Adipocyte (in vitro differentiated cells): ENCODE results near the gene HECW1.

Experiments
- DNase-seq: peaks from one replicate; pipeline ENCODE4 v3.0.0-alpha.2; 2015; ENCODE audit warnings: low read depth
- H3K27me3 ChIP-seq: replicated peaks from 2 replicates; pipeline ENCODE4 v1.7.0; 2013; ENCODE audit warnings: mild to moderate bottlenecking, low read length, moderate library complexity; ENCODE audit not compliant: control insufficient read depth, insufficient read depth
- H3K36me3 ChIP-seq: 2 replicates; pipeline ENCODE4 v1.7.0; 2013; ENCODE audit warnings: low read length, mild to moderate bottlenecking, moderate library complexity; ENCODE audit not compliant: control insufficient read depth, insufficient read depth, severe bottlenecking
- H3K4me1 ChIP-seq: 2 replicates; pipeline ENCODE4 v1.7.0; 2013; ENCODE audit warnings: mild to moderate bottlenecking, low read length, moderate library complexity; ENCODE audit not compliant: control insufficient read depth, insufficient read depth
- H3K4me3 ChIP-seq: 2 replicates; pipeline ENCODE4 v1.7.0; 2013; ENCODE audit warnings: mild to moderate bottlenecking, low read length, moderate library complexity
- H3K9ac ChIP-seq: 2 replicates; pipeline ENCODE4 v1.7.0; 2013; ENCODE audit warnings: mild to moderate bottlenecking, low read length, moderate library complexity
- H3K9me3 ChIP-seq: 2 replicates; pipeline ENCODE4 v1.7.0; 2013; ENCODE audit warnings: mild to moderate bottlenecking, low read length, moderate library complexity; ENCODE audit not compliant: control insufficient read depth

Gene HECW1

DNA sequence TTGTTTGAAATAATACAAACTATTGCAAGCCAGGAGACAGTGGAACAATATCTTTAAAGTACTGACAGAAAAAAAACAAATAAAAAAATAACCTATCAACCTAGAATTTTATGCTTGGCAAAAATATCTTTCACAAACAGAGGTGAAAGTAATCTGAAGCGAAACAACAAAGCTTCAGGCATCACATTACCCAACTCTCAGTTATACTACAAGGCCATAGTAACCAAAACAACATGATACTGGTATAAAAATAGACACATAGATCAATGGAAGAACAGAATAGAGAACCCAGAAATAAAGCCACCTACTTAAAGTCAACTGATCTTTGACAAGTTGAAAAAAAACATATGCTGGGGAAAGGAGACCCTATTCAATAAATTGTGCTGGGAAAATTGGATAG, 26.5 kb upstream of the HECW1 start:
- Histone ChIP-seq H3K9me3 (peaks cover 7% of the 10 kb centered on the region), H3K9ac (no peak overlapping the region), H3K4me3 (no peak overlapping the region), H3K27me3 (no peaks in the 10 kb centered on the region), H3K36me3 (no peaks in the 10 kb centered on the region), H3K4me1 (no peaks in the 10 kb centered on the region)
- no peak for DNase-seq

DNA sequence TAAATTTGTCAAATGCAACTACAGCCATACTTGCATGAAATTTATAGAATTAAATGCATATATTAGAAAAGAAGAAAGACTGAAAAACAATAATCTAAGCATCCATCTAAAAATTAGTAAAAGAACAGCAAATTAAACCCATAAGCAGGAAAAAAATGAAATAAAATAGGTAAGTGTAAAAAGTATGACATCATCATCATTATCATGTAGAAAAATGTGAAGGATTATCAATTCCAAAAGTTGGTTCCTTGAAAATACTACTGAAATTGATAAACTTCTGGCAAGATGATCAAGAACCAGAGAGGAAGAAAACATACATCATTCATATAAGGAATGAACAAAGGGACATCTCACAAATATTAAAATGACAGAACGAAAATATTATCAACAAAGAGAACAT, 19.6 kb upstream of the HECW1 start:
- H3K9ac ChIP-seq, result no peak overlapping the region

DNA sequence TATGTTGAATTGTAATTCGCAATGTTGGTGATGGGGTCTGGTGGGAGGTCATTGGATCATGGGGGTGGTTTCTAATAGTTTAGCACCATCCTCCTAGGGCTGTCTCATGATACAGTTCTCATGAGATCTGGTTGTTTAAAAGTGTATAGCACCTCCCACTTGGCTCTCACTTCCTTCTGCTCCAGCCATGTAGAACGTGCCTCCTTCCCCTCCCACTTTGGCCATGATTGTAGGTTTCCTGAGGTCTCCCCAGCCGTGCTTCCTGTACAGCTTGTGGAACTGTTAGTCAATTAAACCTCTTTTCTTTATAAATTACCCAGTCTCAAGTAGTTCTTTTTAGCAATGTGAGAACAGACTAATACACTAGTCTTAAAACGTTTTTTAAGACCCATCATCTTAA, 15.6 kb upstream of the HECW1 start:
- peaks cover 7% of the 10 kb centered on the region for H3K9me3 ChIP-seq
- no peaks in the 10 kb centered on the region for H3K36me3 ChIP-seq
- no peak for DNase-seq
- no peak overlapping the region for H3K9ac ChIP-seq
- H3K4me1 ChIP-seq, result no peaks in the 10 kb centered on the region
- no peaks in the 10 kb centered on the region for H3K27me3 ChIP-seq
- no peak overlapping the region for H3K4me3 ChIP-seq

More for the DNA sequence above, 19.6 kb upstream of the HECW1 start:
- DNase-seq, result no peak
- Histone ChIP-seq H3K4me1 (no peaks in the 10 kb centered on the region), H3K4me3 (no peak overlapping the region), H3K36me3 (no peaks in the 10 kb centered on the region), H3K9me3 (peaks cover 14% of the 10 kb centered on the region), H3K27me3 (no peaks in the 10 kb centered on the region)

DNA sequence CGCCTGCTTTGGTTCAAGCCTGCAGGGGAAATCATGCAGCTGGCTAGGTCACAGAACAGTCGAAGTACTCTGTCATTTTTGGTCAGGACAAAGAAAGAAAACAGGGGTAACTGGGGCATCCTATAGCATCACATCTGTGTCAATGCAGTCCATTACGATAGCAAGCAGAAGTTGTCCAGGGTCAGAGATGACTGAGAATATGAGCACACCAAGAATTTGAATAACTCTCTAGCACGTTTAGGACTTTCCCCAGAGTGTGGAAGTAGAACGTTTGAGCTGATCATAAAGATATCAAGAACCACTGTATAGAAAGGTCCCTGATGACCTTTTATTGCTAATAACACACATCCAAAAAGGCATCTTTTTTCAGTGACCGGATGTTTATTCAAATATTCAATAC, 12.7 kb upstream of the HECW1 start:
- H3K27me3 ChIP-seq, result no peaks in the 10 kb centered on the region
- DNase-seq, result no peak
- no peak overlapping the region for H3K4me3 ChIP-seq
- H3K4me1 ChIP-seq, result no peaks in the 10 kb centered on the region
- H3K36me3 ChIP-seq, result no peaks in the 10 kb centered on the region
- peaks cover 7% of the 10 kb centered on the region for H3K9me3 ChIP-seq
- no peak overlapping the region for H3K9ac ChIP-seq

DNA sequence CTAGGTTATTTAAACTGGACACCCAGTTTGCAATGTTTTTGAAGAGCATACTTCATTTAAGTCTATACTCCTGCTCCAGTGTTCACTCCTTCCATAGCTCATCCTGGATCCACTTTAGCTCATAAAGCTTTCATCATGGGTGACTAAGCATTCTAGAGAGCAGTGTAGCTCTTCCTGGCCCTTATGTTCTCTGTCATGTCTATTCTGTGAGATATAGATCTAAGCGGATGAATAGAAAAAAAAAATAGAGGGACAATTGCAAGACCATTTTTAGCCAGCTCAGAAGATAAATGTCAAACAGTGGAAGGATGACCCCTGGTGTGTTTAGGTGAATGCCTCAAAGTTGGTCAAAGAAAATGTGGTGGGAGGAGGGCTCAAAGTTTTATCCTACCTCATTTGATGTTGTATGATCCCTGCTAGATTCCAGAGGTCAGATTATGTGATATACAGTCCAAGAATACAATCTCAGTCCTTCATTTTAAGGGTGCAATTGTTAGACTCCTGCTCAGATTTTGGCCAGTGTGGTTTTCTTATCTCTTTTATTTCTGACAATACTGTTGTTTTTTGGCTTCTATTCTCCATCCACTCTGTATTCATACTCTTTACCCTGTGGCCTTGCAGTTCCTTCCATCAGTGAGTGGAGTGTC, 7.5 kb upstream of the HECW1 start:
- H3K9ac ChIP-seq, result no peak overlapping the region
- no peak overlapping the region for H3K4me3 ChIP-seq
- no peak for DNase-seq
- no peaks in the 10 kb centered on the region for H3K27me3 ChIP-seq
- no peaks in the 10 kb centered on the region for H3K4me1 ChIP-seq
- H3K9me3 ChIP-seq, result no peaks in the 10 kb centered on the region
- H3K36me3 ChIP-seq, result no peaks in the 10 kb centered on the region

DNA sequence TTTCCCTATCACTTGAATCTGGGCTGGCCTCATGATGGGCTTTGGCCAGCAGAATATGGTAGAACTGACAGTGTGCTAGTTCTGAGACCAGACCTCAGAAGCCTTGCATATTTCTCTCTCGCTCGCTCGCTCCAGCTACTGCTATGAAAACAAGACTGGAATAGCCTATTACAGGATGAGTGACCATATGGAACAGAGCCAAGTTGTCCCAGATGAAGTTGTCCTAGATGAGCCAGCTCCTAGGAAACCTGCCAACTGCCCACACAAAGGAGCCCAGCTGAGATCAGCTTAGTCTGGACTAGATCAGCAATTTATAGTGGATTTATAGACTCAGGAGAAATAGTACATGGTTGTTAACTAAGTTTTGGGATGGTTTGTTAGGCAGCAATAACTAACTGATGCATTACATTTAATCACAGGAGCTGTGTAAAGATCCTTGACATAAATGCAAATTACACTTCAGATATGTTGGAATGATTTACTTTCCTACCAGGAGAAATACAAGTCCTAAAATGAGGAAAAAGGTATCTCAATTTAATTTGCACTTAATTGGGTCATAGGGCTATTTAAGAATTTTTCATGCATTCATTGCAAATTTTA, 6.8 kb upstream of the HECW1 start:
- Histone ChIP-seq H3K9ac (no peak overlapping the region), H3K27me3 (no peaks in the 10 kb centered on the region), H3K4me3 (no peak overlapping the region), H3K4me1 (no peaks in the 10 kb centered on the region), H3K36me3 (no peaks in the 10 kb centered on the region), H3K9me3 (no peaks in the 10 kb centered on the region)
- DNase-seq, result no peak

DNA sequence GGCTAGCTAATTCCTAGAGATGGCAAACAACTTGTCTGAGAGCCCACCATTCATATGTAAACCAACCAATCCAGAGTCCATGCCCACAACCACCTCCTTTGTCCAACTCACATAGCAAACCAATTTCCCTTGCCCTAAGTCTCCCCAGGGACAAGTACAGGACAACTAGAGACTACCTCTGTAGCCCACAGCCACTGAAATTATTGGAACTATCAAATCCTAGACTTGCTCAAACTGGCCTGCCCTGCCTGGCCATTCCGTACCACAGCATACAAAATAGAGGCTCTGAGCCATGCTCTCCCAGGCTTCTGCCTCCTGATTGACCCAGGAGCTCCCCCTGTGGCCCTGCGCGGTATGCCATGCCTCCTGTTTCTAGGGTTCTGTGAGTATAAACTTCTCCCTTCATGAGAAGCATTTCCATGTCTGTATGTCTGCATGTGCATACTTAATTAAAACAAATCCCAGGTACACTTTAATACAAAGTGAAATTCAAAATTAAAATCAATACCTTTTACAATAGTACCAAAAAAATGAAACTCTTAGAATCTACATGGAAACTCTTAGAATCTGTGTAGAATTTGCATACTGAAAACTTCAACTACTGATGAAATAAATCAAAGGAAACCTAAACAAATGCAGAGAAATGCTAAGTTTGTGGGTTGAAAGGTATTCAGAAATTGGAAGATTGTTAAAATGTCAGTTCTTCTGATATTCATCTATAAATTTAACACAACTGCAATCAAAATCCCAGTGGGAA, 4.0 kb upstream of the HECW1 start:
- Histone ChIP-seq H3K4me3 (no peak overlapping the region), H3K9me3 (no peaks in the 10 kb centered on the region), H3K9ac (no peak overlapping the region), H3K36me3 (no peaks in the 10 kb centered on the region), H3K27me3 (no peaks in the 10 kb centered on the region), H3K4me1 (peaks cover 7% of the 10 kb centered on the region)
- peak; percentile 73 for DNase-seq

DNA sequence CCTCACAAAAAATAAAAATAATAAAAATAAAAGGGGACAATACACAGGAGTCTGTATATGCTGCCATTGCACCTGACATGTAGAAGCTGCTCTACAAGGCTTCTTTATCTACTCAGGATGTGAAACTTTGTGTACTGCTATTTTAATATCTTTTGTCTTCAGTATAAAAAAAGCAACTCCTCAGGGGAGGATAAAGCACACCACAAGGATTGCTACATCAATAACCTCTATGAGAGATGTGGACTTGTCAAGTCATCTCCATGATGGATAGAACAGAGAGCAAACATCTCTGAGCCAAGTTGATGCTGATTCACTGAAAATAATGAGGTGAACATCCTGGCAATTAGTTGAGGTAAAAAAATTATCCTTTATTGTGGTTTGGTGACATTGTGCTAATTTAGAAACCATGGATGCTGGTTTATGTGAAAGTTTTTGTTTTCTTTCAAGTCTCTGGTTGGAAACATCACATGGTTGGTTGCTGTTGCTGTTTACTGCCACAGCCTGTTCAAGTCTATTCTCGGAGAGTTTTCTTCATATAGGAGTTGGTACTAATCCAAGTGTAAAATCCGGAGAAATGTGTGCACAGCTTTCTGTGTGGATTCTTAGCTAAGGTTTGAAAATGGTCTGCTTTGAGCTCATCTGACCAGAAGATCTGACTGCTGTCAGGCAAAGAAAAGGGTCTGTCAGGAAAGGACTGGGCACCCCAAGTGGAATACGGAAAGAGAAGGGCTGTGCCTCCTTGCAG, 1.5 kb upstream of the HECW1 start:
- no peak overlapping the region for H3K9ac ChIP-seq
- DNase-seq, result no peak
- H3K4me1 ChIP-seq, result peaks cover 18% of the 10 kb centered on the region
- no peaks in the 10 kb centered on the region for H3K27me3 ChIP-seq
- no peaks in the 10 kb centered on the region for H3K36me3 ChIP-seq
- H3K9me3 ChIP-seq, result no peaks in the 10 kb centered on the region
- peak overlapping the region; percentile 26 for H3K4me3 ChIP-seq

DNA sequence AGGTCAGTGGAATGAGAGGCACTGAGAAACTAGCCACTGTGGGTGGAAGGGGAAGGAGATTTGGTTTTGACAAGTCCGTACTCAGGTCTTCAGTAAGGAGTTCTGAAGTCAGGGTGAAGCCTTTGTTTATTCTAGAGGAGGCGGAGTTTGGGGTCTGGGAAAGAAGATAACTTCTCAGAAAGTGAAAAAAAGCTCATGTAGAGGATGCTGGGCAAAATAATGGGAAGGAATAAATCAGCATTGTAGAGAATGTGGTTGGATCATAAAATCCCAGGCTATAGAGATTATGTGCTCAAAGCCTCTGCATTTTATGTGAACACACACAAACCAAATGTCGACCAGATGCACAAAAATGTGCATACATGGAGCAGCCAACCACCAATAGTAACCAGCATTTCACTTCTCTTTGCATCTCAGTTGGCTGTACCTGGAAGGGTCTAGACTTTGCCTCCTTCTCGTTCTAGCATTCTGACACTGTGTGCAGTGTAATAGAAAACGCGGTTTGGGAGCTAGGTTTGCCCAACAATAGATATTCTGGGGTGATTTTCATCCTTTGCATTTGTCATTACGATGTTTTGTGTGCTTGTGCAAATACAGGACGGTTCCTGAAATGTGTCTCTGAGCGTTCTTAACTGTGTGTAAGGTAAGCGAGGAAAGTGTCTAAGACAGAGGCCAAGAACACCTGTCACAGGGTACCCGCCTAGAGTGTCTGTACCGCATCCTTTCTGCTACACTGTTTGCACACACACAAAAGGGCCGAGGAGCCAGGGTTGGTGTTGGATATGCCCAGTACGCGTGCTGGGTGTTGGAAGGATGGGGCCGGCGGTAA, 603 bp upstream of the HECW1 start:
- Histone ChIP-seq H3K27me3 (no peaks in the 10 kb centered on the region), H3K9ac (no peak overlapping the region), H3K36me3 (no peaks in the 10 kb centered on the region), H3K9me3 (no peaks in the 10 kb centered on the region), H3K4me3 (peak overlapping the region; percentile 61), H3K4me1 (peaks cover 25% of the 10 kb centered on the region)
- no peak for DNase-seq

DNA sequence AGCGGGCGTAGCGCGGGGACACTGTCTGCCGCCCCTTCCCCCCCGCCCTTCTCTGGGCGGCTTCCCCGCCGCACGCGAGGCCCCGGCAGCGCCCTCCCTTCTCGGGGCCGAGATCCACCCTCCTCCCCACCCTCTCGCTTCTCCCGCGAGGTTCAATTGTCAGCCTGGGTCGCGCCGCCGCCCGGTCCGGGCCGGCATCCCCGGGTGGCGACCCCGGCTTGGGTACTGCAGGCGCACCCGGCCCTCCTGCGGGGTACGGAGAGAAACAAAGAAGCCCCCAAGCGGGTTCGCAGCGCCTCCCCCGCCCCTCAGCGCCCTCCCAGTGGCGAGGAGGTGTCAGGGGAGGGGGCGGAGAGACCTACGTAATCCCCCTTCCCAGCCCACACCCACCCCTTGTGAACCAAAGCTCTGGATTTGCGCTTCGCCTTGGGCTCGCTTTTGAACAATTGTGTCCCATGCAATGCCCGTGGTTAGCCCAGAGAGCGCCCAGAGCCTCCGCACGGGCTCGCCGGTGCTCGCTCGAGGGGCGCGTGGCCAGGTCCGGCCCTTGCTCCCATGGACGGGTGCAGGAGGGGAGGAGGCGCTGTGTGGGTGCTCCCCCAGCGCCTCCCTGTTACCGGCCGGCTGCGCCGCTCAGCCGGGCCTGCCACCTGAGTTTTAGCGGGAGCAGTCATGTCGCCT, 634 bp downstream of the HECW1 start:
- no peaks in the 10 kb centered on the region for H3K9me3 ChIP-seq
- DNase-seq, result peak; percentile 83
- H3K36me3 ChIP-seq, result no peaks in the 10 kb centered on the region
- no peaks in the 10 kb centered on the region for H3K27me3 ChIP-seq
- H3K9ac ChIP-seq, result peak overlapping the region; percentile 71
- H3K4me3 ChIP-seq, result peak overlapping the region; percentile 82
- peaks cover 34% of the 10 kb centered on the region for H3K4me1 ChIP-seq
